ENCODE data around the gene VAMP4.
"Not testable (repeated sequence)": the region's sequence is repeated elsewhere in the genome, so short reads cannot be mapped to it uniquely, and the experiment has no call there.

The VAMP4 gene

GRCh38 chr1:171727778-171728177 lies 14.1 kb downstream of the VAMP4 start:
- TF ChIP-seq CTCF (IDR thresholded peaks at IDR 0.05): no peak
- Histone ChIP-seq H3K4me3 (no peak overlapping the region), H3K27me3 (no peaks in the 10 kb centered on the region), H3K4me1 (peaks cover 0 to 40% (median 9%) of the 10 kb centered on the region in 4 donors), H3K9me3 (peaks cover 0 to 7% (median 6%) of the 10 kb centered on the region in 3 donors), H3K36me3 (peaks cover 24 to 36% (median 27%) of the 10 kb centered on the region in 3 donors), H3K27ac (no peak overlapping the region)
- intact Hi-C loops (cut with DNase I; ENCODE audit: low total_unique reads): no loop called here
- no peak for DNase-seq

DNA sequence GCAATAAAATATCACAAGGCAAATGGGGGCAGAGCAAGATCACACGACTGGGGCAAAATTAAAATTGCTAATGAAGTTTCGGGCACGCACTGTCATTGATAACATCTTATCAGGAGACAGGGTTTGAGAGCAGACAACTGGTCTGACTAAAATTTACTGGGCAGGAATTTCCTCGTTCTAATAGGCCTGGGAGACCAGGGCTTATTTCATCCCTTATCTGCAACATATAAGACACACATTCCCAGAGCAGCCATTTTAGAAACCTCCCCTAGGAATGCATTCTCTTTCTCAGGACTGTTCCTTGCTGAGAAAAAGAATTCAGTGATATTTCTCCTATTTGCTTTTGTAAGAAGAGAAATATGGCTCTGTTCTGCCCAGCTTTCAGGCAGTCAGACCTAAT lies 18.7 kb downstream of the VAMP4 start:
- H3K4me3 ChIP-seq; H3K9me3 ChIP-seq; intact Hi-C loops (cut with DNase I; ENCODE audit: low total_unique reads); H3K27ac ChIP-seq; DNase-seq; H3K27me3 ChIP-seq: not testable (repeated sequence)
- Histone ChIP-seq H3K36me3 (peaks cover 18 to 32% (median 23%) of the 10 kb centered on the region in 3 donors), H3K4me1 (peaks cover 0 to 16% (median 0%) of the 10 kb centered on the region in 4 donors)

- intact Hi-C loops (cut with DNase I; ENCODE audit: low total_unique reads): loop anchor here (5.0 kb wide), 1 partner anchor 77 kb away; no protein-coding TSS in a partner anchor
- peaks cover 0 to 8% (median 7%) of the 10 kb centered on the region in 3 donors for H3K9me3 ChIP-seq
- no peaks in the 10 kb centered on the region for H3K27me3 ChIP-seq
- no peak for TF ChIP-seq CTCF (IDR thresholded peaks at IDR 0.05)
- H3K36me3 ChIP-seq: peaks cover 12 to 17% (median 12%) of the 10 kb centered on the region in 3 donors
- DNase-seq: no peak
- no peak overlapping the region for H3K4me3 ChIP-seq
- peaks cover 0 to 31% (median 3%) of the 10 kb centered on the region in 4 donors for H3K4me1 ChIP-seq
- no peak overlapping the region for H3K27ac ChIP-seq
Observed at GRCh38 chr1:171718848-171719247, 23.0 kb downstream of the VAMP4 start.

GRCh38 chr1:171718216-171718615 lies 23.6 kb downstream of the VAMP4 start:
- TF ChIP-seq CTCF (IDR thresholded peaks at IDR 0.05): no peak
- Histone ChIP-seq H3K4me3 (no peak overlapping the region), H3K9me3 (peaks cover 0 to 5% (median 5%) of the 10 kb centered on the region in 3 donors), H3K4me1 (peaks cover 0 to 31% (median 3%) of the 10 kb centered on the region in 4 donors), H3K36me3 (peaks cover 7 to 17% (median 9%) of the 10 kb centered on the region in 3 donors), H3K27me3 (no peaks in the 10 kb centered on the region), H3K27ac (no peak overlapping the region)
- DNase-seq: no peak
- intact Hi-C loops (cut with DNase I; ENCODE audit: low total_unique reads): loop anchor here (5.0 kb wide), 1 partner anchor 76 kb away; no protein-coding TSS in a partner anchor

DNA sequence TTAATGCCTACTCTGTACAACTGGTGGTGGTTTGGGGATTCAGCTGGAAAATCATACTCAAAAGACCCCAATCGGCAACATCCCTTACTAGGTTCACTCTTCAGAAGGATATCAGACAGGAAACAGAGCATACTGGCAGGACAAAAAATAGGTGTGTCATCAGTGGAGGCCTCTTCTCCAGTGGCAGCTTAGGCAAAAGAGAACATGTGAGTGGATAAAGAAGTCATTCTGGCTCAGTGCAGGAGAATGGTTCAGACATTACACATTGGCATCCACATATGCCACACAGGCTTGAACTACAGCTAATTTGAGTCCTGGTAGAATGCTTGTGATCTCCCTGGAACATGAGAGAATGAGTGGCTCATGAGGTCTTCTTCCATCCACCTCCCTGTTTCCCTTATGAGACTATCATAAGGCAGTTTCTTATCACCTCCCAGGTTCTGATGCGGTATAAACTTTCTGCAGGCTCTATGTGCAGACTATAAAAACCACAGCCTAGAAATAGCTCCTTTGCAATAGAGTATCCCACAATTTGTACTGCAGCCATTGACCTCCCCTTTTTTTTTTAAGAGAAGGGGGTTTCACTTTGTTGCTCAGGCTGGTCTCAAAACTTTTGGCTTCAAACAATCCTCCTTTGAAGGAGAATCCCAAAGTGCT lies 24.7 kb downstream of the VAMP4 start:
- H3K4me3 ChIP-seq: no peak overlapping the region
- H3K9me3 ChIP-seq: no peaks in the 10 kb centered on the region
- peaks cover 0 to 11% (median 3%) of the 10 kb centered on the region in 3 donors for H3K36me3 ChIP-seq
- H3K4me1 ChIP-seq: peaks cover 0 to 31% (median 3%) of the 10 kb centered on the region in 4 donors
- no peak overlapping the region for H3K27ac ChIP-seq
- no peaks in the 10 kb centered on the region for H3K27me3 ChIP-seq
- intact Hi-C loops (cut with DNase I; ENCODE audit: low total_unique reads): loop anchor here (5.0 kb wide), 1 partner anchor 75 kb away; no protein-coding TSS in a partner anchor
- TF ChIP-seq CTCF (IDR thresholded peaks at IDR 0.05): no peak
- DNase-seq: no peak

DNA sequence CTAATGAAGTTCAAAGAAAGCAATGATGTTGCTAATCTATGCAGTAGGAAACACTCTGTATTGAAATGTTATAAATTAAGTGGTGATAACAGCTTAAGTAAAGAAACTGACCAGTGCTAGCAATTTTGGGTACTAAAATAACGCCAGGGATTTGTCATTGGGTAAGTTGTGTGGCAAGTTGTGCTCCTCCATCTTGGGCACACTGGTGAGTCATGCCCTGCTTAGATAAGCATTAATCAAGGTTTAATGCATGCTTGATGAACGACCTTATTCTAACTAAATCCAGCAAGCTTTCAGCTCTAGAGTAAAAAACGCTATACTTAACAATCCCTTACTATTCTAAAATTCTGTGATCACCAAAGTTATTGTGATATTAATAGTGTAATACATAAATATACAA lies 25.2 kb downstream of the VAMP4 start:
- Histone ChIP-seq H3K9me3 (no peaks in the 10 kb centered on the region), H3K27me3 (no peaks in the 10 kb centered on the region), H3K4me1 (peaks cover 0 to 31% (median 3%) of the 10 kb centered on the region in 4 donors), H3K27ac (no peak overlapping the region), H3K36me3 (peaks cover 0 to 11% (median 3%) of the 10 kb centered on the region in 3 donors), H3K4me3 (no peak overlapping the region)
- intact Hi-C loops (cut with DNase I; ENCODE audit: low total_unique reads): loop anchor here (5.0 kb wide), 1 partner anchor 74 kb away; no protein-coding TSS in a partner anchor
- no peak for DNase-seq
- no peak for TF ChIP-seq CTCF (IDR thresholded peaks at IDR 0.05)

Measured in tibial artery (tissue), 4 donors.